HEK293 (cell line): ENCODE results near the gene LECT2.

Source experiments
- CTCF ChIA-PET: fragments of 350-600 bp; formaldehyde crosslinking; extraction: SDS; loops from one replicate; lab custom pipeline; 2021; ENCODE audit warnings: antibody characterized with exemption; lab: Yijun Ruan, JAX
- POLR2A ChIA-PET: fragments of 300-600 bp; formaldehyde crosslinking; extraction: SDS; loops from one replicate; lab custom pipeline; 2020; ENCODE audit warnings: antibody characterized with exemption, inconsistent platforms; lab: Yijun Ruan, JAX
- H3K27ac ChIP-seq: fragments of 200-500 bp; sonication (Bioruptor generic); 2 replicates; pipeline ENCODE4 v1.5.1; 2014; ENCODE audit warnings: low read depth, low read length, control low read depth, inconsistent platforms; ENCODE audit errors: extremely low read depth
- H3K36me3 ChIP-seq, 2 experiments: fragments of 200-500 bp in 1 of 2; sonication (Bioruptor generic) in 1 of 2; 1 replicate in 1 of 2; 2 replicates in 1 of 2; pipeline ENCODE4 v1.5.1; 2014 to 2017; ENCODE audit warnings: inconsistent platforms in 2 of 2, low read length in 2 of 2; ENCODE audit not compliant: control insufficient read depth in 2 of 2, insufficient read depth in 1 of 2
- H3K4me1 ChIP-seq: fragments of 200-500 bp; sonication (Bioruptor generic); 2 replicates; pipeline ENCODE4 v1.5.1; 2014; ENCODE audit warnings: mild to moderate bottlenecking, low read length, inconsistent platforms; ENCODE audit not compliant: control insufficient read depth, insufficient read depth
- H3K4me3 ChIP-seq: 2 replicates; pipeline ENCODE4 v1.5.1; 2011; ENCODE audit warnings: low read depth, mild to moderate bottlenecking, control low read depth, low read length, moderate library complexity
- H3K9me3 ChIP-seq: fragments of 200-500 bp; sonication (Bioruptor generic); 2 replicates; pipeline ENCODE4 v1.5.1; 2014; ENCODE audit warnings: low read depth, low read length, inconsistent platforms; ENCODE audit not compliant: control insufficient read depth, insufficient read depth
- PRDM1 ChIP-seq: fragments of 450-650 bp; formaldehyde crosslinking; IDR thresholded peaks from 2 replicates; pipeline ENCODE4; 2016; ENCODE audit warnings: missing biosample characterization, missing genetic modification characterization
- PRDM4 ChIP-seq: fragments of 450-650 bp; formaldehyde crosslinking; IDR thresholded peaks from 2 replicates; pipeline ENCODE4 v1.5.1; 2017; ENCODE audit warnings: missing biosample characterization, missing genetic modification characterization
- ZBTB1 ChIP-seq: fragments of 450-650 bp; formaldehyde crosslinking; IDR thresholded peaks from 2 replicates; pipeline ENCODE4 v1.5.1; 2016; ENCODE audit warnings: missing biosample characterization, missing genetic modification characterization
- ZFP3 ChIP-seq: fragments of 450-650 bp; formaldehyde crosslinking; IDR thresholded peaks from 2 replicates; pipeline ENCODE4 v1.5.1; 2016; ENCODE audit warnings: low read depth, missing biosample characterization, missing genetic modification characterization
- ZNF114 ChIP-seq: fragments of 450-650 bp; formaldehyde crosslinking; IDR thresholded peaks from 2 replicates; pipeline ENCODE4 v1.5.0; 2017; ENCODE audit warnings: missing biosample characterization, missing genetic modification characterization
- ZNF23 ChIP-seq: fragments of 450-650 bp; formaldehyde crosslinking; IDR thresholded peaks from 2 replicates; pipeline ENCODE4 v1.5.1; 2016; ENCODE audit warnings: missing biosample characterization, missing genetic modification characterization, borderline replicate concordance
- ZNF324 ChIP-seq: fragments of 450-650 bp; formaldehyde crosslinking; IDR thresholded peaks from 2 replicates; pipeline ENCODE4 v1.5.1; 2016; ENCODE audit warnings: missing biosample characterization, missing genetic modification characterization
- ZNF354C ChIP-seq: fragments of 450-650 bp; formaldehyde crosslinking; IDR thresholded peaks from 2 replicates; pipeline ENCODE4 v1.5.1; 2016; ENCODE audit warnings: missing biosample characterization, missing genetic modification characterization, low read depth, borderline replicate concordance
- ZNF391 ChIP-seq: fragments of 450-650 bp; formaldehyde crosslinking; IDR thresholded peaks from 2 replicates; pipeline ENCODE4 v1.5.1; 2016; ENCODE audit warnings: low read depth, missing biosample characterization, missing genetic modification characterization, borderline replicate concordance
- ZNF518A ChIP-seq: fragments of 450-650 bp; formaldehyde crosslinking; conservative IDR thresholded peaks from 2 replicates; pipeline ENCODE4 v1.5.1; 2016; ENCODE audit warnings: low read depth, missing biosample characterization, missing genetic modification characterization
- ZNF544 ChIP-seq: fragments of 450-650 bp; formaldehyde crosslinking; IDR thresholded peaks from 2 replicates; pipeline ENCODE4 v1.5.0; 2017; ENCODE audit warnings: missing biosample characterization, missing genetic modification characterization
- ZNF549 ChIP-seq: fragments of 450-650 bp; IDR thresholded peaks from 2 replicates; pipeline ENCODE4 v1.5.1; 2018; ENCODE audit warnings: missing biosample characterization, missing genetic modification characterization, mild to moderate bottlenecking, inconsistent platforms, moderate library complexity
- ZNF555 ChIP-seq: fragments of 450-650 bp; formaldehyde crosslinking; conservative IDR thresholded peaks from 2 replicates; pipeline ENCODE4 v1.5.1; 2017; ENCODE audit warnings: missing biosample characterization, mild to moderate bottlenecking, missing genetic modification characterization, inconsistent platforms
- ZNF571 ChIP-seq: fragments of 450-650 bp; formaldehyde crosslinking; IDR thresholded peaks from 2 replicates; pipeline ENCODE4 v1.5.0; 2017; ENCODE audit warnings: missing biosample characterization, missing genetic modification characterization
- ZNF621 ChIP-seq: fragments of 450-650 bp; formaldehyde crosslinking; IDR thresholded peaks from 2 replicates; pipeline ENCODE4 v1.5.1; 2017; ENCODE audit warnings: missing biosample characterization, missing genetic modification characterization
- ZNF677 ChIP-seq: fragments of 450-650 bp; IDR thresholded peaks from 2 replicates; pipeline ENCODE4 v1.5.0; 2018; ENCODE audit warnings: missing biosample characterization, mild to moderate bottlenecking, missing genetic modification characterization, moderate library complexity
- ZNF791 ChIP-seq: fragments of 450-650 bp; formaldehyde crosslinking; IDR thresholded peaks from 2 replicates; pipeline ENCODE4 v1.5.1; 2016; ENCODE audit warnings: missing biosample characterization, missing genetic modification characterization
- ZSCAN30 ChIP-seq: fragments of 450-650 bp; IDR thresholded peaks from 2 replicates; pipeline ENCODE4 v1.5.1; 2018; ENCODE audit warnings: missing biosample characterization, mild to moderate bottlenecking, missing genetic modification characterization, moderate library complexity
- ZXDB ChIP-seq: fragments of 450-650 bp; formaldehyde crosslinking; IDR thresholded peaks from 2 replicates; pipeline ENCODE4 v1.5.1; 2016; ENCODE audit warnings: missing biosample characterization, missing genetic modification characterization
- TF ChIP-seq, protein P1 (sequence below): fragments of 450-650 bp; formaldehyde crosslinking; IDR thresholded peaks from 2 replicates; pipeline ENCODE4 v1.5.1; 2016; ENCODE audit warnings: missing biosample characterization, missing genetic modification characterization

Gene LECT2

DNA sequence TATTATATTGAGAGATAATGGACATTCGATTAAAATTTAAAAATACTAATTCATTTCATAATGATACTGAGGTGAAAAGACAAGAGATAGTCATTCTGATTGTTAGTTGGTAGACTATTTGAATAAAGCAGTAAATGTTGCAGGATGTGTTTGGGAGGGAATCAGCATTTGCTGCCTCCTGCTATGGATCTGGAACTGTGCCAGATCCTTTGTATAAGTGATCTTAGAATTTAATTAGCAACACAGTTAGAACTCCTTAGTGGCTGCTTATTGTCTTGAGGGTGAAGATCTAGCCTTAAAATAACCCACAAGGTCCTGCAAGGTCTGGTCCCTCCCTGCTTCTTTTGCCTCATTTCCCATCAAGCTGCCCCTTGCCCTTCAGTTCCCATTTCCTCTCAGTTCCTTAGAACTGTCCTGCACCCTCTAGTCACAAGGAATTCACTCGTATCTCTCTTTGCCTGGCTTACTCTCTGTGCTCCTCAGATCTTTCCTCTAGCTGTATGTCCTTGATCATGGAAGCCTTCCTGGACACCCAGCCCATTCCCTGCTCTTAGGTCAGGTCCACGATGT lies 12.5 kb downstream of the LECT2 start (continued):
- TF ChIP-seq ZNF555 = no peak
- no peak for TF ChIP-seq ZNF544 (tag by site-specific recombination)
- TF ChIP-seq ZNF324 = no peak
- no peak for TF ChIP-seq ZNF791

- Histone ChIP-seq H3K36me3 (peaks cover 3 to 12% of the 10 kb centered on the region in 2 experiments; a peak in 2 of 3 replicates), H3K4me1 (no peaks in the 10 kb centered on the region), H3K27ac (no peak overlapping the region), H3K9me3 (no peaks in the 10 kb centered on the region), H3K4me3 (no peak overlapping the region)
- ChIA-PET CTCF (interaction anchor here (0.8 to 3.3 kb wide), 9 partner anchors 9 to 271 kb away, joined by 3 to 20 read pairs (median 3); no protein-coding TSS in a partner anchor), POLR2A (no interaction called here)
- TF ChIP-seq ZNF114 = no peak
- no peak for TF ChIP-seq ZNF571 (tag by site-specific recombination)
- no peak for TF ChIP-seq PRDM1
- no peak for TF ChIP-seq ZSCAN30
- TF ChIP-seq ZNF23 (tag by site-specific recombination) = no peak
- TF ChIP-seq, all 188 proteins: peak for 0
Observed at GRCh38 chr5:135941711-135942110, 13.1 kb downstream of the LECT2 start.

DNA sequence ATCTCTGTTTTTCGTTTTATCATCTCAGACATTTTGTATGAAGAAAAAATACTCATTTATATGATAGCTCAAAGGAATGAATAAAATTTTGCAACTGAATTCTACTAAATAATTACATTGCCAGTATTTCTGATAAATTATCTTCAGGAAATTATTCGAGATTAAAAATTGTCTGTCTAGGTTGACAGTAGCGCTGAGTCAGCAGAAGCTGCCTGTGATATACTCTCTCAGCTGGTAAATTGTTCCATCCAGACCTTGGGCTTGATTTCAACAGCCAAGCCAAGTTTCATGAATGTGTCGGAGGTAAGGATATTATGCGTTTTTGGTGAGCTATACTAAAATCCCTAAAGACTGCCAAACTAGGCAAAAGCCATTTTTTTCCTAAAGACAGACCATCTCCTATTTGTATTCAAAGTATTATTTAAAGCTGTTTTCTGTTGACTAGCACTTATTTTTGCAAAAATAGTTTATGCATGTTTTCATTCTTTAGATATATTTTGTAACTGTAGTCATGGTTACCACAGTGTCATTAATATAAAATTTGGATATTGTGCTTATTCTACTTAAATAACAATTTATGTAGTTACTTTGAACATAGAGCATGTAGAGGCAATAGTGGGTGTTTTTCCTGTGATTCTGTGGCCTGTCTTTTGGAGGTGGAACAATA lies 17.4 kb downstream of the LECT2 start:
- CTCF ChIA-PET = interaction anchor here (0.5 to 1.8 kb wide), 8 partner anchors 10 to 296 kb away, joined by 3 to 7 read pairs (median 4); no protein-coding TSS in a partner anchor
- Histone ChIP-seq H3K4me3 (no peak overlapping the region), H3K9me3 (no peaks in the 10 kb centered on the region), H3K27ac (no peak overlapping the region), H3K4me1 (no peaks in the 10 kb centered on the region)
- POLR2A ChIA-PET = interaction anchor here (0.6 kb wide), 1 partner anchor 371 kb away, joined by 4 read pairs; no protein-coding TSS in a partner anchor
- TF ChIP-seq ZNF549 (tag by site-specific recombination) = no peak
- no peak for TF ChIP-seq ZNF391 (tag by site-specific recombination)
- no peak for TF ChIP-seq ZXDB (tag by site-specific recombination)
- no peak for TF ChIP-seq ZNF677
- no peak for TF ChIP-seq ZNF621
- TF ChIP-seq, protein P1, sequence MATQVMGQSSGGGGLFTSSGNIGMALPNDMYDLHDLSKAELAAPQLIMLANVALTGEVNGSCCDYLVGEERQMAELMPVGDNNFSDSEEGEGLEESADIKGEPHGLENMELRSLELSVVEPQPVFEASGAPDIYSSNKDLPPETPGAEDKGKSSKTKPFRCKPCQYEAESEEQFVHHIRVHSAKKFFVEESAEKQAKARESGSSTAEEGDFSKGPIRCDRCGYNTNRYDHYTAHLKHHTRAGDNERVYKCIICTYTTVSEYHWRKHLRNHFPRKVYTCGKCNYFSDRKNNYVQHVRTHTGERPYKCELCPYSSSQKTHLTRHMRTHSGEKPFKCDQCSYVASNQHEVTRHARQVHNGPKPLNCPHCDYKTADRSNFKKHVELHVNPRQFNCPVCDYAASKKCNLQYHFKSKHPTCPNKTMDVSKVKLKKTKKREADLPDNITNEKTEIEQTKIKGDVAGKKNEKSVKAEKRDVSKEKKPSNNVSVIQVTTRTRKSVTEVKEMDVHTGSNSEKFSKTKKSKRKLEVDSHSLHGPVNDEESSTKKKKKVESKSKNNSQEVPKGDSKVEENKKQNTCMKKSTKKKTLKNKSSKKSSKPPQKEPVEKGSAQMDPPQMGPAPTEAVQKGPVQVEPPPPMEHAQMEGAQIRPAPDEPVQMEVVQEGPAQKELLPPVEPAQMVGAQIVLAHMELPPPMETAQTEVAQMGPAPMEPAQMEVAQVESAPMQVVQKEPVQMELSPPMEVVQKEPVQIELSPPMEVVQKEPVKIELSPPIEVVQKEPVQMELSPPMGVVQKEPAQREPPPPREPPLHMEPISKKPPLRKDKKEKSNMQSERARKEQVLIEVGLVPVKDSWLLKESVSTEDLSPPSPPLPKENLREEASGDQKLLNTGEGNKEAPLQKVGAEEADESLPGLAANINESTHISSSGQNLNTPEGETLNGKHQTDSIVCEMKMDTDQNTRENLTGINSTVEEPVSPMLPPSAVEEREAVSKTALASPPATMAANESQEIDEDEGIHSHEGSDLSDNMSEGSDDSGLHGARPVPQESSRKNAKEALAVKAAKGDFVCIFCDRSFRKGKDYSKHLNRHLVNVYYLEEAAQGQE (tag by site-specific recombination) = no peak
- no peak for TF ChIP-seq ZBTB1 (tag by site-specific recombination)
- no peak for TF ChIP-seq ZNF354C
- TF ChIP-seq PRDM4 (tag by site-specific recombination) = no peak
- TF ChIP-seq ZFP3 = no peak
- TF ChIP-seq ZNF518A = no peak
- TF ChIP-seq, all 188 proteins: peak for 0
- H3K36me3 ChIP-seq = peaks cover 3 to 16% of the 10 kb centered on the region in 2 experiments; a peak in 2 of 3 replicates
